Endodermal cell (in vitro differentiated cells): ENCODE data around the gene VPS51. TPM values are rescaled to one million over a fixed set of nuclear protein-coding genes. Genes with fewer than 3 reads are reported as not detected.

ENCODE experiments used
- DNase-seq: peaks from one replicate; pipeline ENCODE4 v3.0.0-alpha.2; 2017
- H3K27ac ChIP-seq: 2 replicates; pipeline ENCODE4 v1.5.1; 2013; ENCODE audit warnings: mild to moderate bottlenecking, low read depth, low read length, moderate library complexity
- H3K27me3 ChIP-seq: 2 replicates; pipeline ENCODE4 v1.6.1; 2013; ENCODE audit warnings: mild to moderate bottlenecking, low read length, moderate library complexity; ENCODE audit not compliant: insufficient read depth, control insufficient read depth, poor library complexity, severe bottlenecking
- H3K36me3 ChIP-seq: 2 replicates; pipeline ENCODE4 v1.7.0; 2013; ENCODE audit warnings: mild to moderate bottlenecking, low read length, moderate library complexity; ENCODE audit not compliant: control insufficient read depth, insufficient read depth
- H3K4me1 ChIP-seq: one replicate; pipeline ENCODE4 v1.7.0; 2013; ENCODE audit warnings: low read length; ENCODE audit not compliant: control insufficient read depth, insufficient read depth
- H3K4me3 ChIP-seq: 2 replicates; pipeline ENCODE4 v1.5.1; 2013; ENCODE audit warnings: mild to moderate bottlenecking, low read length, moderate library complexity
- H3K9ac ChIP-seq: 2 replicates; pipeline ENCODE4 v1.6.1; 2013; ENCODE audit warnings: mild to moderate bottlenecking, low read length, moderate library complexity; ENCODE audit not compliant: poor library complexity, severe bottlenecking; ENCODE audit errors: extremely low read depth
- H3K9me3 ChIP-seq: 2 replicates; pipeline ENCODE4 v1.6.1; 2013; ENCODE audit warnings: mild to moderate bottlenecking, low read length, moderate library complexity; ENCODE audit not compliant: control insufficient read depth
- H3K27ac Mint-ChIP-seq: 2 replicates; pipeline ENCODE4 v1.8.0; 2020; ENCODE audit warnings: mixed read lengths
- H3K27me3 Mint-ChIP-seq: 2 replicates; pipeline ENCODE4 v1.8.0; 2021; ENCODE audit warnings: mild to moderate bottlenecking, mixed read lengths; ENCODE audit not compliant: insufficient read depth
- H3K36me3 Mint-ChIP-seq: 2 replicates; pipeline ENCODE4 v1.8.0; 2020; ENCODE audit warnings: low read depth, mixed read lengths
- H3K4me1 Mint-ChIP-seq: 2 replicates; pipeline ENCODE4 v1.8.0; 2020; ENCODE audit warnings: mixed read lengths
- H3K4me3 Mint-ChIP-seq: 2 replicates; pipeline ENCODE4 v1.8.0; 2020; ENCODE audit warnings: mild to moderate bottlenecking, moderate library complexity, mixed read lengths
- H3K9me3 Mint-ChIP-seq: 2 replicates; pipeline ENCODE4 v1.8.0; 2020; ENCODE audit warnings: mild to moderate bottlenecking, mixed read lengths
- WGBS, 2 experiments: methylation state at CpG; one replicate each; pipeline versions ENCODE4 v1.1.5 to v1.1.7; 2013; ENCODE audit warnings: missing lambda C conversion rate in 2 of 2, mixed read lengths in 1 of 2; ENCODE audit not compliant: insufficient coverage in 1 of 2, insufficient read length in 1 of 2; 5-methylcytosine and 5-hydroxymethylcytosine counted together
- total RNA-seq, 2 donors: library from RNA; stranded (reverse); fragmentation: NEBNext Ultra II Directional in 1 of 2; extraction: Animal tissue kit (Norgen Biotek cat#: 25700) in 1 of 2; gene quantifications; 2 replicates in 1 of 2; 3 replicates in 1 of 2; pipeline ENCODE4 v1.2.1, GENCODE V29; 2021
- TF ChIP-seq, protein P1 (sequence below): fragments of 200-600 bp; sonication (generic); conservative IDR thresholded peaks from 2 replicates; pipeline ENCODE4 v1.5.0; 2021; ENCODE audit warnings: antibody characterized with exemption, mild to moderate bottlenecking

Gene VPS51
- total RNA-seq, 2 donors from 2014 or later = 107 to 113 TPM

- DNase-seq = no peak
- no peak overlapping the region for H3K4me3 ChIP-seq
- no peak overlapping the region for H3K9ac ChIP-seq
- H3K36me3 ChIP-seq = peaks cover 32% of the 10 kb centered on the region
- TF ChIP-seq, protein P1, sequence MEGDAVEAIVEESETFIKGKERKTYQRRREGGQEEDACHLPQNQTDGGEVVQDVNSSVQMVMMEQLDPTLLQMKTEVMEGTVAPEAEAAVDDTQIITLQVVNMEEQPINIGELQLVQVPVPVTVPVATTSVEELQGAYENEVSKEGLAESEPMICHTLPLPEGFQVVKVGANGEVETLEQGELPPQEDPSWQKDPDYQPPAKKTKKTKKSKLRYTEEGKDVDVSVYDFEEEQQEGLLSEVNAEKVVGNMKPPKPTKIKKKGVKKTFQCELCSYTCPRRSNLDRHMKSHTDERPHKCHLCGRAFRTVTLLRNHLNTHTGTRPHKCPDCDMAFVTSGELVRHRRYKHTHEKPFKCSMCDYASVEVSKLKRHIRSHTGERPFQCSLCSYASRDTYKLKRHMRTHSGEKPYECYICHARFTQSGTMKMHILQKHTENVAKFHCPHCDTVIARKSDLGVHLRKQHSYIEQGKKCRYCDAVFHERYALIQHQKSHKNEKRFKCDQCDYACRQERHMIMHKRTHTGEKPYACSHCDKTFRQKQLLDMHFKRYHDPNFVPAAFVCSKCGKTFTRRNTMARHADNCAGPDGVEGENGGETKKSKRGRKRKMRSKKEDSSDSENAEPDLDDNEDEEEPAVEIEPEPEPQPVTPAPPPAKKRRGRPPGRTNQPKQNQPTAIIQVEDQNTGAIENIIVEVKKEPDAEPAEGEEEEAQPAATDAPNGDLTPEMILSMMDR = peak; percentile 52
- 94 to 100% methylated on average over 3 to 4 of the region's 6 CpGs for WGBS, 2 experiments
- H3K27ac ChIP-seq = no peak overlapping the region
- Mint-ChIP-seq H3K4me3 (no peak overlapping the region), H3K27ac (no peak overlapping the region), H3K9me3 (no peaks in the 10 kb centered on the region), H3K4me1 (peaks cover 11% of the 10 kb centered on the region), H3K36me3 (peaks cover 16% of the 10 kb centered on the region), H3K27me3 (no peaks in the 10 kb centered on the region)
- no peaks in the 10 kb centered on the region for H3K9me3 ChIP-seq
- H3K27me3 ChIP-seq = no peaks in the 10 kb centered on the region
- peaks cover 5% of the 10 kb centered on the region for H3K4me1 ChIP-seq
Observed at GRCh38 chr11:65100674-65101350, 4.8 kb downstream of the VPS51 start.

DNA sequence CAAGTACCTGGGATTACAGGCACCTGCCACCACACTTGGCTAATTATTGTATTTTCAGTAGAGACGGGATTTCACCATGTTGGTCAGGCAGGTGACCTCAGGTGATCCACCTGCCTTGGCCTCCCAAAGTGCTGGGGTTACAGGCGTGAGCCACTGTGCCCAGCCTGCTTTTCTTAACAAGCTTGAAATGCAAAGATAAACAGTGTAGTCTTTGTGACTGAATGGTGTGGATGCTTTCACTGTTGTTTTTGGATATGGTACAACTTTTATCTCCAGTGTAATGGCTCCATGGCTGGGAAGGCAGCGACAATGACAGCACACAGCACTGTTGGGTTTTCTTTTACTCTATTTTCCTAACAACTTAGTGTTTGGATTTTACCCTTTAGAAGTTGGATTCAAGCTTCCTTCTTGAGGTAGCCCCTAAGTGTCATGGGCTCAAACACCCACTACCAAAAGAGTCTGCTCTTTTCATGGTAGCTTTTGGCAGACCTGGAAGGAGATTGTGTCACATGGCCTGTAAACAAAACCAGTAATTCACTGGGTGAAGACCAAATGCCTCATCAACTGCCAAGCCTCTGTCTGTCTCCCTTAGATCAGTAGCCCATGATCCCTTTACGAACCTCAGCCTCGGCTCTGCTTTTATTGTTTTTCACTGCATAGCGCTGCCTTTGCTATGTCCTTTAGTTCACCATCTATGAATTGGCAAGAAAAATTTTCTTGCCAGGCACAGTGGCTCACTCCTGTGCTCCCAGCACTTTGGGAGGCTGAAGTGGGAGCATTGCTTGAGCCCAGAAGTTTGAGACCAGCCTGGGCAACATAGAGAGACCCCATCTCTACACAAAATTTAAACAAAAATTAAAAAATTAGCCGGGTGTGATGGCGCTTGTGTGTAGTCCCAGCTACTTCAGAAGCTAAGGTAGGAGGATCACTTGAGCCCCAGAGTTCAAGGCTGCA is 6.4 kb downstream of the VPS51 start:
- 87 to 95% methylated on average over 7 to 8 of the region's 8 CpGs for WGBS, 2 experiments
- Histone ChIP-seq H3K9me3 (no peaks in the 10 kb centered on the region), H3K27ac (no peak overlapping the region), H3K27me3 (no peaks in the 10 kb centered on the region), H3K9ac (no peak overlapping the region), H3K4me1 (no peaks in the 10 kb centered on the region), H3K4me3 (no peak overlapping the region), H3K36me3 (peaks cover 36% of the 10 kb centered on the region)
- Mint-ChIP-seq H3K4me1 (peaks cover 6% of the 10 kb centered on the region), H3K9me3 (no peaks in the 10 kb centered on the region), H3K4me3 (no peak overlapping the region), H3K27me3 (no peaks in the 10 kb centered on the region), H3K27ac (no peak overlapping the region), H3K36me3 (peaks cover 19% of the 10 kb centered on the region)
- TF ChIP-seq, protein P1 = no peak
- no peak for DNase-seq

- Mint-ChIP-seq H3K36me3 (peaks cover 12% of the 10 kb centered on the region), H3K4me1 (peaks cover 6% of the 10 kb centered on the region), H3K27ac (no peak overlapping the region), H3K27me3 (no peaks in the 10 kb centered on the region), H3K9me3 (no peaks in the 10 kb centered on the region), H3K4me3 (no peak overlapping the region)
- Histone ChIP-seq H3K9ac (no peak overlapping the region), H3K27ac (no peak overlapping the region), H3K36me3 (peaks cover 27% of the 10 kb centered on the region), H3K9me3 (no peaks in the 10 kb centered on the region), H3K27me3 (no peaks in the 10 kb centered on the region), H3K4me3 (no peak overlapping the region), H3K4me1 (no peaks in the 10 kb centered on the region)
- TF ChIP-seq, protein P1 = no peak
- no peak for DNase-seq
Observed at GRCh38 chr11:65103476-65103875, 7.5 kb downstream of the VPS51 start.
